Neural cell (in vitro differentiated cells): ENCODE measurements around the gene RPS8. TPM values are rescaled to one million over a fixed set of nuclear protein-coding genes. Genes with fewer than 3 reads are reported as not detected.
"Not testable (repeated sequence)": the region's sequence is repeated elsewhere in the genome, so short reads cannot be mapped to it uniquely, and the experiment has no call there.

Experiments used
- H2AFZ ChIP-seq: fragments of 200-600, 300-800 bp; sonication (generic), shearing (Covaris generic); 2 replicates; pipeline ENCODE4 v1.6.0; 2014; ENCODE audit warnings: low read depth, mild to moderate bottlenecking, antibody characterized with exemption, low read length, moderate library complexity
- H3F3A ChIP-seq: fragments of 200-600 bp; shearing (Covaris generic); 2 replicates; pipeline ENCODE4 v1.6.1; 2016; ENCODE audit warnings: mild to moderate bottlenecking, moderate library complexity, mixed read lengths, antibody characterized with exemption, low read length; ENCODE audit not compliant: insufficient read depth, poor library complexity, severe bottlenecking
- H3K27ac ChIP-seq: fragments of 200-600, 300-800 bp; sonication (generic), shearing (Covaris generic); 2 replicates; pipeline ENCODE4 v1.5.1; 2014; ENCODE audit warnings: mild to moderate bottlenecking, low read length, moderate library complexity
- H3K27me3 ChIP-seq: fragments of 300-800, 200-600 bp; sonication (generic), shearing (Covaris generic); 2 replicates; pipeline ENCODE4 v1.6.0; 2014; ENCODE audit warnings: mild to moderate bottlenecking, low read depth, low read length, moderate library complexity; ENCODE audit not compliant: insufficient read depth
- H3K36me3 ChIP-seq: fragments of 300-800, 200-600 bp; sonication (generic), shearing (Covaris generic); 2 replicates; pipeline ENCODE4 v1.5.1; 2014; ENCODE audit warnings: mild to moderate bottlenecking, antibody characterized with exemption, low read length, moderate library complexity; ENCODE audit not compliant: insufficient read depth
- H3K4me2 ChIP-seq: fragments of 300-800, 200-600 bp; sonication (generic), shearing (Covaris generic); 2 replicates; pipeline ENCODE4 v1.6.0; 2014; ENCODE audit warnings: mild to moderate bottlenecking, low read length
- H3K4me3 ChIP-seq: fragments of 300-800, 200-600 bp; sonication (generic), shearing (Covaris generic); 2 replicates; pipeline ENCODE4 v1.5.1; 2014; ENCODE audit warnings: mild to moderate bottlenecking, low read length, moderate library complexity
- H3K79me2 ChIP-seq: fragments of 200-600 bp; shearing (Covaris generic); replicated peaks from 2 replicates; pipeline ENCODE4 v1.6.0; 2014; ENCODE audit warnings: mild to moderate bottlenecking, low read length, moderate library complexity; ENCODE audit not compliant: insufficient read depth
- H3K9ac ChIP-seq: fragments of 300-800, 200-600 bp; sonication (generic), shearing (Covaris generic); 2 replicates; pipeline ENCODE4 v1.6.1; 2016; ENCODE audit warnings: mild to moderate bottlenecking, low read length, mixed read lengths
- H3K9me2 ChIP-seq: fragments of 200-600 bp; shearing (Covaris generic); 2 replicates; pipeline ENCODE4 v1.6.1; 2016; ENCODE audit warnings: mild to moderate bottlenecking, low read length, mixed read lengths; ENCODE audit not compliant: insufficient read depth
- H3K9me3 ChIP-seq: fragments of 200-600, 300-800 bp; sonication (generic), shearing (Covaris generic); 2 replicates; pipeline ENCODE4 v1.6.1; 2016; ENCODE audit warnings: mild to moderate bottlenecking, mixed run types, low read length, moderate library complexity, mixed read lengths
- H4K20me1 ChIP-seq: fragments of 200-600 bp; shearing (Covaris generic); 2 replicates; pipeline ENCODE4 v1.6.1; 2016; ENCODE audit warnings: mild to moderate bottlenecking, mixed run types; ENCODE audit not compliant: insufficient read depth
- EP300 ChIP-seq: fragments of 450-650 bp; conservative IDR thresholded peaks from 2 replicates; pipeline ENCODE4 v1.6.1; 2014; ENCODE audit warnings: antibody characterized with exemption, mild to moderate bottlenecking, moderate library complexity; ENCODE audit not compliant: poor library complexity, severe bottlenecking
- EZH2 ChIP-seq: fragments of 200-600, 300-800 bp; shearing (Covaris generic), sonication (generic); IDR thresholded peaks from 2 replicates; pipeline ENCODE4 v1.6.1; 2014; ENCODE audit warnings: antibody characterized with exemption, low read length, borderline replicate concordance, mild to moderate bottlenecking; ENCODE audit not compliant: insufficient read depth, poor library complexity, severe bottlenecking
- MXI1 ChIP-seq: fragments of 450-650 bp; conservative IDR thresholded peaks from 2 replicates; pipeline ENCODE4 v1.6.1; 2014; ENCODE audit warnings: antibody characterized with exemption, mild to moderate bottlenecking; ENCODE audit not compliant: poor library complexity, severe bottlenecking
- POLR2AphosphoS5 ChIP-seq: IDR thresholded peaks from 2 replicates; pipeline ENCODE4 v1.6.1; 2012
- RAD21 ChIP-seq: fragments of 450-650 bp; conservative IDR thresholded peaks from 2 replicates; pipeline ENCODE4 v1.6.1; 2014; ENCODE audit warnings: antibody characterized with exemption, mild to moderate bottlenecking, moderate library complexity
- SMC3 ChIP-seq: fragments of 450-650 bp; conservative IDR thresholded peaks from 2 replicates; pipeline ENCODE4 v1.6.1; 2014; ENCODE audit warnings: antibody characterized with exemption, mild to moderate bottlenecking, moderate library complexity; ENCODE audit not compliant: poor library complexity
- TAF1 ChIP-seq: IDR thresholded peaks from 2 replicates; pipeline ENCODE4 v1.6.1; 2012; ENCODE audit warnings: low read depth
- polyA plus RNA-seq: library from polyadenylated mRNA; depleted of rRNA; stranded (reverse); fragments of >200 nt; gene quantifications from 2 replicates; pipeline ENCODE4 v1.2.3, GENCODE V29; 2014
- TF ChIP-seq, protein P1 (sequence below): IDR thresholded peaks from 2 replicates; pipeline ENCODE4 v1.6.1; 2012; ENCODE audit warnings: borderline replicate concordance
- TF ChIP-seq, protein P2 (sequence below): fragments of 450-650 bp; IDR thresholded peaks from 2 replicates; pipeline ENCODE4 v1.5.1; 2014; ENCODE audit warnings: antibody characterized with exemption, mild to moderate bottlenecking, moderate library complexity; ENCODE audit not compliant: poor library complexity, severe bottlenecking

RPS8 gene
- polyA plus RNA-seq, 1 donor from 2014 or later = 2,015 TPM

DNA sequence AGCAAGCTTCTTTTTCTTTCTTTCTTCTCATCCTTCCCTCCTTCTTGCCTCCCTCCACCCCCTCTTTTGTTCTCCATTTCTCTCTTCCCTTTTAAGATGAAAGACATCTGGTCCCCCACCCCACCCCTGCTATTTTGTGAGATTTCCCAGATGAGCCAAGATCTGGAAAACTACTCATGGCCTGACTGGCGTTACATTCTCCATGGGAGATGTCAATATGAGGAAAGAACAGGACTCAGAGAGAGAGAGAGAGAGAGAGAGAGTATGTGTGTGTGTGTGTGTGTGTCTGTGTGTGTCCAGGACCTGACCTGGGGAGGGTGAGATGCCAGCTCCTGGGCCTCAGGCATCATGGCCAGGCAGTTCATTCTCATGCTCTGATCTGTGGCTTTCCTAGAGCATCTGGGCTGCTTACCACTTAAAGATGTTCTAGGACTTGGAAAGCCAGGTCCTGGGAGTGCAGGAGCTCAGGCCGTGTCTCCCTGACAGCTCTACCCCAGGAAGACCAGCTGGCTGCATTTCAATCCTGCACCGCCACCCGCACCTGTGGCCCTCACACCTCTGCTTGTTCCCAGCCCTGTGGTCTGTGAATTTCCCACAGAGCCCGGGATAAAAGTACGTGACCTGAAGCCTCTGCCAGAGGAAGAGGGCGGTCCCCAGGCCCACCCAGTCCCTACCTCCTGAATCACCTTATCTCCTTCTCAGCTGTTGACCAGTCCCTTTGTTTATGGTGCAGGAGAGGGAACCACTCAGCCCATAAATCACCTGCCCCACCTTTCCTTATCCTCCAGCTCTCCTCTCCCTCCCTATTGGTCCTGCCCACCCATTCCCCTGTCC, 15.8 kb downstream of the RPS8 start:
- H3K9me2 ChIP-seq = no peaks in the 10 kb centered on the region
- no peaks in the 10 kb centered on the region for H3K9me3 ChIP-seq
- H3K9ac ChIP-seq = no peak overlapping the region
- H4K20me1 ChIP-seq = no peaks in the 10 kb centered on the region
- H3K79me2 ChIP-seq = no peaks in the 10 kb centered on the region
- H2AFZ ChIP-seq = no peak overlapping the region
- no peak overlapping the region for H3K27ac ChIP-seq
- H3K4me3 ChIP-seq = no peak overlapping the region
- no peaks in the 10 kb centered on the region for H3K27me3 ChIP-seq
- H3F3A ChIP-seq = no peaks in the 10 kb centered on the region
- H3K4me2 ChIP-seq = no peak overlapping the region
- TF ChIP-seq RAD21 (no peak), SMC3 (no peak)
- H3K36me3 ChIP-seq = no peaks in the 10 kb centered on the region

- Histone ChIP-seq H3K79me2 (no peaks in the 10 kb centered on the region), H3K4me3 (no peak overlapping the region), H3K27ac (no peak overlapping the region), H3K9me3 (no peaks in the 10 kb centered on the region), H3K9me2 (no peaks in the 10 kb centered on the region), H3K27me3 (no peaks in the 10 kb centered on the region), H3F3A (no peaks in the 10 kb centered on the region), H2AFZ (no peak overlapping the region), H3K9ac (no peak overlapping the region), H4K20me1 (no peaks in the 10 kb centered on the region), H3K4me2 (no peak overlapping the region), H3K36me3 (no peaks in the 10 kb centered on the region)
- no peak for TF ChIP-seq RAD21
- TF ChIP-seq EP300 = no peak
- TF ChIP-seq TAF1 = no peak
- no peak for TF ChIP-seq POLR2AphosphoS5
- no peak for TF ChIP-seq SMC3
- no peak for TF ChIP-seq EZH2
- TF ChIP-seq, protein P1, sequence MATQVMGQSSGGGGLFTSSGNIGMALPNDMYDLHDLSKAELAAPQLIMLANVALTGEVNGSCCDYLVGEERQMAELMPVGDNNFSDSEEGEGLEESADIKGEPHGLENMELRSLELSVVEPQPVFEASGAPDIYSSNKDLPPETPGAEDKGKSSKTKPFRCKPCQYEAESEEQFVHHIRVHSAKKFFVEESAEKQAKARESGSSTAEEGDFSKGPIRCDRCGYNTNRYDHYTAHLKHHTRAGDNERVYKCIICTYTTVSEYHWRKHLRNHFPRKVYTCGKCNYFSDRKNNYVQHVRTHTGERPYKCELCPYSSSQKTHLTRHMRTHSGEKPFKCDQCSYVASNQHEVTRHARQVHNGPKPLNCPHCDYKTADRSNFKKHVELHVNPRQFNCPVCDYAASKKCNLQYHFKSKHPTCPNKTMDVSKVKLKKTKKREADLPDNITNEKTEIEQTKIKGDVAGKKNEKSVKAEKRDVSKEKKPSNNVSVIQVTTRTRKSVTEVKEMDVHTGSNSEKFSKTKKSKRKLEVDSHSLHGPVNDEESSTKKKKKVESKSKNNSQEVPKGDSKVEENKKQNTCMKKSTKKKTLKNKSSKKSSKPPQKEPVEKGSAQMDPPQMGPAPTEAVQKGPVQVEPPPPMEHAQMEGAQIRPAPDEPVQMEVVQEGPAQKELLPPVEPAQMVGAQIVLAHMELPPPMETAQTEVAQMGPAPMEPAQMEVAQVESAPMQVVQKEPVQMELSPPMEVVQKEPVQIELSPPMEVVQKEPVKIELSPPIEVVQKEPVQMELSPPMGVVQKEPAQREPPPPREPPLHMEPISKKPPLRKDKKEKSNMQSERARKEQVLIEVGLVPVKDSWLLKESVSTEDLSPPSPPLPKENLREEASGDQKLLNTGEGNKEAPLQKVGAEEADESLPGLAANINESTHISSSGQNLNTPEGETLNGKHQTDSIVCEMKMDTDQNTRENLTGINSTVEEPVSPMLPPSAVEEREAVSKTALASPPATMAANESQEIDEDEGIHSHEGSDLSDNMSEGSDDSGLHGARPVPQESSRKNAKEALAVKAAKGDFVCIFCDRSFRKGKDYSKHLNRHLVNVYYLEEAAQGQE = no peak
- TF ChIP-seq, protein P2, sequence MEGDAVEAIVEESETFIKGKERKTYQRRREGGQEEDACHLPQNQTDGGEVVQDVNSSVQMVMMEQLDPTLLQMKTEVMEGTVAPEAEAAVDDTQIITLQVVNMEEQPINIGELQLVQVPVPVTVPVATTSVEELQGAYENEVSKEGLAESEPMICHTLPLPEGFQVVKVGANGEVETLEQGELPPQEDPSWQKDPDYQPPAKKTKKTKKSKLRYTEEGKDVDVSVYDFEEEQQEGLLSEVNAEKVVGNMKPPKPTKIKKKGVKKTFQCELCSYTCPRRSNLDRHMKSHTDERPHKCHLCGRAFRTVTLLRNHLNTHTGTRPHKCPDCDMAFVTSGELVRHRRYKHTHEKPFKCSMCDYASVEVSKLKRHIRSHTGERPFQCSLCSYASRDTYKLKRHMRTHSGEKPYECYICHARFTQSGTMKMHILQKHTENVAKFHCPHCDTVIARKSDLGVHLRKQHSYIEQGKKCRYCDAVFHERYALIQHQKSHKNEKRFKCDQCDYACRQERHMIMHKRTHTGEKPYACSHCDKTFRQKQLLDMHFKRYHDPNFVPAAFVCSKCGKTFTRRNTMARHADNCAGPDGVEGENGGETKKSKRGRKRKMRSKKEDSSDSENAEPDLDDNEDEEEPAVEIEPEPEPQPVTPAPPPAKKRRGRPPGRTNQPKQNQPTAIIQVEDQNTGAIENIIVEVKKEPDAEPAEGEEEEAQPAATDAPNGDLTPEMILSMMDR = no peak
- TF ChIP-seq MXI1 = no peak
Observed at GRCh38 chr1:44792736-44793502, 17.6 kb downstream of the RPS8 start.

DNA sequence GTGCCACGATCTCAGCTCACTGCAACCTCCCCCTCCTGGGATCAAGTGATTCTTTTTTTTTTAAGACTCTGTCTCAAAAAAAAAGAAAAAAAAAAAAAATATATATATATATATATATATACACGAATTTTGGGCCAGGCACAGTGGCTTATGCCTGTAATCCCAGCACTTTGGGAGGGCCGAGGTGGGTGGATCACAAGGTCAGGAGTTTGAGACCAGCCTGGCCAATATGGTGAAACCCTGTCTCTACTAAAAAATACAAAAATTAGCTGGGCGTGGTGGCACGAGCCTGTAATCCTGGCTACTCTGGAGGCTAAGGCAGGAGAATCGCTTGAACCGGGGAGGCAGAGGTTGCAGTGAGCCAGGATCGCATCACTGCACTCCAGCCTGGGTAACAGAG, 22.5 kb downstream of the RPS8 start:
- not testable (repeated sequence) for H3K27me3 ChIP-seq

More for the DNA sequence above, 22.5 kb downstream of the RPS8 start:
- not testable (repeated sequence) for H3K9me2 ChIP-seq, H3K9ac ChIP-seq, H3K36me3 ChIP-seq, H3K27ac ChIP-seq, H3K4me3 ChIP-seq, H3K4me2 ChIP-seq, H2AFZ ChIP-seq, H3F3A ChIP-seq, H4K20me1 ChIP-seq, H3K79me2 ChIP-seq, H3K9me3 ChIP-seq
